Measurements from ENCODE around the gene TMEM59L. TPM values are rescaled to one million over a fixed set of nuclear protein-coding genes. Genes with fewer than 3 reads are reported as not detected.

Gene TMEM59L
- total RNA-seq, 1 donor from 2014 or later = 0.23 TPM

DNA sequence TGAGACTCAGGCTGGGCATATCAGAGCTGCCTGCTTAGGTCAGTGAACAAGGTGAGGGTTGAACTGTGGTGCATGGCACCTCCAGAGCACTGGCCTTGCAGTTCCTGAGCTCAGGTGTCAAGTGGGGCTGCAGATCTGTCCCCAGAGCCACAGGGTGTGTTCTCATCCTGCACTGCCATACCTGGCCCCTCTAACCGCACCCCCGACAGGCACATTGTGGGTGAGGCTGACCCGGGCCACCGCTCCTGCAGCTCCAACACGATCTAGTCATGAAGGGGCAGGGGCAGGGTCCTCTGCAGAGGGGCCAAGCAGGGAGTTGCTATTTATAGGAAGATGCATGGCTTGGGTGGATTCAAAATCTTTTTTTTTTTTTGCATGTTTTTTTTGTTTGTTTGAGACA, 54.1 kb downstream of the TMEM59L start:
- no peak for DNase-seq (ENCODE audit: low read depth)
- TF ChIP-seq, protein P1, sequence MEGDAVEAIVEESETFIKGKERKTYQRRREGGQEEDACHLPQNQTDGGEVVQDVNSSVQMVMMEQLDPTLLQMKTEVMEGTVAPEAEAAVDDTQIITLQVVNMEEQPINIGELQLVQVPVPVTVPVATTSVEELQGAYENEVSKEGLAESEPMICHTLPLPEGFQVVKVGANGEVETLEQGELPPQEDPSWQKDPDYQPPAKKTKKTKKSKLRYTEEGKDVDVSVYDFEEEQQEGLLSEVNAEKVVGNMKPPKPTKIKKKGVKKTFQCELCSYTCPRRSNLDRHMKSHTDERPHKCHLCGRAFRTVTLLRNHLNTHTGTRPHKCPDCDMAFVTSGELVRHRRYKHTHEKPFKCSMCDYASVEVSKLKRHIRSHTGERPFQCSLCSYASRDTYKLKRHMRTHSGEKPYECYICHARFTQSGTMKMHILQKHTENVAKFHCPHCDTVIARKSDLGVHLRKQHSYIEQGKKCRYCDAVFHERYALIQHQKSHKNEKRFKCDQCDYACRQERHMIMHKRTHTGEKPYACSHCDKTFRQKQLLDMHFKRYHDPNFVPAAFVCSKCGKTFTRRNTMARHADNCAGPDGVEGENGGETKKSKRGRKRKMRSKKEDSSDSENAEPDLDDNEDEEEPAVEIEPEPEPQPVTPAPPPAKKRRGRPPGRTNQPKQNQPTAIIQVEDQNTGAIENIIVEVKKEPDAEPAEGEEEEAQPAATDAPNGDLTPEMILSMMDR (conservative IDR thresholded peaks at IDR 0.05; ENCODE audit: low read depth, low read length) = no peak
- no peak overlapping the region for H3K4me3 ChIP-seq (ENCODE audit: low read depth, low read length)

DNA sequence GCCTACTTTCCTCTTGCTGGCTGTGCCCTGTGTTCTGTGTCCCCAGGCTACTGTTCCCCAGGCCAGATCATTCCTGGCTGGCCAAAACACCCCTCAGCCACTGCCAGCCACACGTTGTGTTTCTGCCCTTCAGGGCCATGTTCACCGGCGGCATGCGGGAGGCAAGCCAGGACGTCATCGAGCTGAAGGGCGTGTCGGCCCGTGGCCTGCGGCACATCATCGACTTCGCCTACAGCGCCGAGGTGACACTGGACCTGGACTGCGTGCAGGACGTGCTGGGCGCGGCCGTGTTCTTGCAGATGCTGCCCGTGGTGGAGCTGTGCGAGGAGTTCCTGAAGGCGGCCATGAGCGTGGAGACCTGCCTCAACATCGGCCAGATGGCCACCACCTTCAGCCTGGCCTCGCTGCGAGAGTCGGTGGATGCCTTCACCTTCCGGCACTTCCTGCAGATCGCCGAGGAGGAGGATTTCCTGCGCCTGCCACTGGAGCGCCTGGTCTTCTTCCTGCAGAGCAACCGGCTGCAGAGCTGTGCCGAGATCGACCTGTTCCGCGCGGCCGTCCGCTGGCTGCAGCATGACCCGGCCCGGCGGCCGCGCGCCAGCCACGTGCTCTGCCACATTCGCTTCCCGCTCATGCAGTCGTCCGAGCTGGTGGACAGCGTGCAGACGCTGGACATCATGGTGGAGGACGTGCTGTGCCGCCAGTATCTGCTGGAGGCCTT, 55.0 kb downstream of the TMEM59L start:
- no peak overlapping the region for H3K4me3 ChIP-seq (ENCODE audit: low read depth, low read length)
- no peak for DNase-seq (ENCODE audit: low read depth)
- TF ChIP-seq, protein P1 (conservative IDR thresholded peaks at IDR 0.05; ENCODE audit: low read depth, low read length) = no peak

DNA sequence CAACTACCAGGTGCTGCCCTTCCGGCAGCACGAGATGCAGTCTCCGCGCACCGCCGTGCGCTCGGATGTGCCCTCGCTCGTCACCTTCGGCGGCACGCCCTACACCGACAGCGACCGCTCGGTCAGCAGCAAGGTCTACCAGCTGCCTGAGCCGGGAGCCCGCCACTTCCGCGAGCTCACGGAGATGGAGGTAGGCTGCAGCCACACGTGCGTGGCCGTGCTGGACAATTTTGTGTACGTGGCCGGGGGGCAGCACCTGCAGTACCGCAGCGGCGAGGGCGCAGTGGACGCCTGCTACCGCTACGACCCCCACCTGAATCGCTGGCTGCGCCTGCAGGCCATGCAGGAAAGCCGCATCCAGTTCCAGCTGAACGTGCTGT, 55.6 kb downstream of the TMEM59L start:
- no peak for DNase-seq (ENCODE audit: low read depth)
- TF ChIP-seq, protein P1 (conservative IDR thresholded peaks at IDR 0.05; ENCODE audit: low read depth, low read length) = no peak
- no peak overlapping the region for H3K4me3 ChIP-seq (ENCODE audit: low read depth, low read length)

DNA sequence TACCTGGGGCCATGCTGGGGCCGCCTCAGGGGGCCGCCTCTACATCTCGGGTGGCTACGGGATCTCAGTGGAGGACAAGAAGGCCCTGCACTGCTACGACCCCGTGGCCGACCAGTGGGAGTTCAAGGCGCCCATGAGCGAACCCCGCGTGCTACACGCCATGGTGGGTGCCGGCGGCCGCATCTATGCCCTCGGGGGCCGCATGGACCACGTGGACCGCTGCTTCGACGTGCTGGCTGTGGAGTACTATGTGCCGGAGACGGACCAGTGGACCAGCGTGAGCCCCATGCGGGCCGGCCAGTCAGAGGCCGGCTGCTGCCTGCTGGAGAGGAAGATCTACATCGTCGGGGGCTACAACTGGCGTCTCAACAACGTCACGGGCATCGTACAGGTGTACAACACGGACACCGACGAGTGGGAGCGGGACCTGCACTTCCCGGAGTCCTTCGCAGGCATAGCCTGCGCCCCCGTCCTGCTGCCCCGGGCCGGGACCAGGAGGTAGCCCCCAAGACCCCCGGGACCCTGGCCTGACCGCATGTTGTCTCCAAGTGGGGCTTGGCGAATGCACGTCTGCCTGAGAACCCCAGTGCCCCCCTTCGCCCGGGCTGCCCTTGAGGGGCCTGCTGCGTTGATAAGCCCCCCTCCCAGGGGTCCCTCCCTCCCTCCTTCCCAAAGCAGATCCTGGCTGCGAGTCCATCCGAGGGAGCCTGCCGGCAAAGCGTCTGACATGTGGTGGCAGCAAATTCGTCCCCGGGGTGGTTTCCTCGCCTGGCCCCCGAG, 56.3 kb downstream of the TMEM59L start:
- TF ChIP-seq, protein P1 (conservative IDR thresholded peaks at IDR 0.05; ENCODE audit: low read depth, low read length) = no peak
- no peak overlapping the region for H3K4me3 ChIP-seq (ENCODE audit: low read depth, low read length)
- DNase-seq (ENCODE audit: low read depth) = no peak

DNA sequence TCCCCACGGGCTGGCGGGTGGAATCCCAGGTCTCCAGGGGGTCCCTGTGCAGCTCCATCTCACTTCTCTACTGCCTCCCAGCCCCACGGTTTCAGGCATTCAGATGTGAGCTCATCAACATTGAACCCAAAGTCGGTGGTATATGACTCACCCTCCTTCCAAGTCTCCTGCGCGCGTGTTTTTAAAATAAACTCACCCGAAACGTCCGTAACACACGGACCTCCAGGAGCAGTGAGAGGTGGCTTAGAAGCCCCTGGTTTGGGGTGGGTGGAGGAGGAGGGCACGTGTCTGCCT, 56.8 kb downstream of the TMEM59L start:
- TF ChIP-seq, protein P1 (conservative IDR thresholded peaks at IDR 0.05; ENCODE audit: low read depth, low read length) = no peak
- no peak for DNase-seq (ENCODE audit: low read depth)
- no peak overlapping the region for H3K4me3 ChIP-seq (ENCODE audit: low read depth, low read length)

DNA sequence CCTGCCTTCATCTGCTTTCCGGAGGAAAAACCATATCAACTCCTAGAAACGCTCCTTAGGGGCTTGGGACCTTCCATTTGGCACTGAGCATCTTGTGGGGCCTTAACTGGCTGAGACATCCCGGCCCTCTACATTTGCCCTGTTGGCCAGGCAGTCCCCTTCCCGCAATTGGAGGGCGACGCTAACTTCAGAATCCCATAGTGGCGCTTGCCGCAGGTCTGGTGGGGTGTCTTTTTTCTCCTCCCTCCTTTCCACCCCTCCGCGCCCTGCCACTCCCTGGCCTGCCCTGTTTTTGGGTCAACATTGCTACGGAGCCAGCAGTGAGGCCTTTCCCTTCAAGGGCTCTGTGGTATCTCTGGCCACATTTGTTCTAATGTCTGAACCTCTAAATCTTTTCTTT, 57.2 kb downstream of the TMEM59L start:
- no peak overlapping the region for H3K4me3 ChIP-seq (ENCODE audit: low read depth, low read length)
- DNase-seq (ENCODE audit: low read depth) = no peak
- TF ChIP-seq, protein P1 (conservative IDR thresholded peaks at IDR 0.05; ENCODE audit: low read depth, low read length) = no peak

DNA sequence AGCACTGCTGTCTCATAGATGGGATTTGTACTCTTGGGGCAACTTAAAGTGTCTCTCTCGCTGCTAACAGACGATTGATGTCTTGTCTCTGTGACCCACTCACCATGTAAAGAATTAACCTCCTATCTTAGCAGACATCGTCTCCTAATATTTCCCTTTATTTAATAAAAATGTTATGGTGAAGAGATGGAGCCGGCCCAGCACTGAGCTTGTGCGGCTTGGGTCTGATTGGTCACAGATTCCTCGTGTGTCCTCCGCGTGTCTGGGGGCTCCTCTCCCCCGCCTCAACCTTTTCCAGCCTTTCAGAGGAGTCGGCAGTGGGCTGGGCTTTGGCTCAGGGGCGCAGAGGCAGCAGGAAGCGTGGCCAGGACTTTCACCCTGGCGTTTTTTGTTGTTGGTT, 57.6 kb downstream of the TMEM59L start:
- TF ChIP-seq, protein P1 (conservative IDR thresholded peaks at IDR 0.05; ENCODE audit: low read depth, low read length) = no peak
- no peak for DNase-seq (ENCODE audit: low read depth)
- no peak overlapping the region for H3K4me3 ChIP-seq (ENCODE audit: low read depth, low read length)
